Measurements from ENCODE around the gene COL6A6. TPM values are rescaled to one million over a fixed set of nuclear protein-coding genes. Genes with fewer than 3 reads are reported as not detected.

COL6A6 gene
- total RNA-seq, 1 experiment from 2014 or later = not detected

- DNase-seq = no peak
- CTCF ChIA-PET = no interaction called here
- BruUV-seq (replicated peaks) = no TSS peak
- H3K79me2 ChIP-seq (ENCODE audit: low read depth) = no peaks in the 10 kb centered on the region
- H4K20me1 ChIP-seq (ENCODE audit: insufficient read depth) = no peaks in the 10 kb centered on the region
- H3K36me3 ChIP-seq (ENCODE audit: low read depth) = no peaks in the 10 kb centered on the region
- H3K27me3 ChIP-seq (ENCODE audit: insufficient read depth, low read depth) = peaks cover 26% of the 10 kb centered on the region
- TF ChIP-seq CTCF (conservative IDR thresholded peaks at IDR 0.05) (no peak), EZH2 (IDR thresholded peaks at IDR 0.05; ENCODE audit: low read depth) (no peak)
- POLR2A ChIA-PET (ENCODE audit: unreplicated experiment) = no interaction called here
- no peak overlapping the region for H3K4me2 ChIP-seq
- no peak overlapping the region for H2AFZ ChIP-seq
- H3K9me3 ChIP-seq (ENCODE audit: insufficient read depth, low read depth) = no peaks in the 10 kb centered on the region
- no peaks in the 10 kb centered on the region for H3K4me1 ChIP-seq (replicated peaks; ENCODE audit: insufficient read depth)
- intact Hi-C loops (cut with micrococcal nuclease; ENCODE audit: unreplicated experiment) = no loop called here
- no peak overlapping the region for H3K4me3 ChIP-seq
- no peaks in the 10 kb centered on the region for H3F3A ChIP-seq (ENCODE audit: insufficient read depth, low read depth)
- H3K27ac ChIP-seq = no peak overlapping the region
- H3K9me2 ChIP-seq (ENCODE audit: insufficient read depth) = peaks cover 6% of the 10 kb centered on the region; the same call in 1 of the 2 replicates
These were observed 40.5 kb downstream of the COL6A6 start for GRCh38 chr3:130557336-130558035.

- no peaks in the 10 kb centered on the region for H3K9me3 ChIP-seq (ENCODE audit: insufficient read depth, low read depth)
- peaks cover 35% of the 10 kb centered on the region for H3K27me3 ChIP-seq (ENCODE audit: insufficient read depth, low read depth)
- no peaks in the 10 kb centered on the region for H3F3A ChIP-seq (ENCODE audit: insufficient read depth, low read depth)
- BruUV-seq (replicated peaks) = no TSS peak
- CTCF ChIA-PET = no interaction called here
- POLR2A ChIA-PET (ENCODE audit: unreplicated experiment) = no interaction called here
- H3K4me2 ChIP-seq = no peak overlapping the region
- no peak for DNase-seq
- no peaks in the 10 kb centered on the region for H3K4me1 ChIP-seq (replicated peaks; ENCODE audit: insufficient read depth)
- H3K9me2 ChIP-seq (ENCODE audit: insufficient read depth) = peaks cover 6% of the 10 kb centered on the region; the same call in 1 of the 2 replicates
- no peaks in the 10 kb centered on the region for H4K20me1 ChIP-seq (ENCODE audit: insufficient read depth)
- H3K36me3 ChIP-seq (ENCODE audit: low read depth) = no peaks in the 10 kb centered on the region
- H3K79me2 ChIP-seq (ENCODE audit: low read depth) = no peaks in the 10 kb centered on the region
- intact Hi-C loops (cut with micrococcal nuclease; ENCODE audit: unreplicated experiment) = no loop called here
- no peak overlapping the region for H3K27ac ChIP-seq
- no peak overlapping the region for H3K4me3 ChIP-seq
- H2AFZ ChIP-seq = no peak overlapping the region
- TF ChIP-seq CTCF (conservative IDR thresholded peaks at IDR 0.05) = no peak
- no peak for TF ChIP-seq EZH2 (IDR thresholded peaks at IDR 0.05; ENCODE audit: low read depth)
These were observed 41.4 kb downstream of the COL6A6 start for GRCh38 chr3:130558366-130558765.

- H2AFZ ChIP-seq = no peak overlapping the region
- H3F3A ChIP-seq (ENCODE audit: insufficient read depth, low read depth) = no peaks in the 10 kb centered on the region
- no peaks in the 10 kb centered on the region; the same call in 1 of the 2 replicates for H3K9me2 ChIP-seq (ENCODE audit: insufficient read depth)
- intact Hi-C loops (cut with micrococcal nuclease; ENCODE audit: unreplicated experiment) = no loop called here
- no peaks in the 10 kb centered on the region for H3K79me2 ChIP-seq (ENCODE audit: low read depth)
- ChIA-PET CTCF (no interaction called here), POLR2A (ENCODE audit: unreplicated experiment) (no interaction called here)
- no peaks in the 10 kb centered on the region for H4K20me1 ChIP-seq (ENCODE audit: insufficient read depth)
- H3K27ac ChIP-seq = no peak overlapping the region
- BruUV-seq (replicated peaks) = no TSS peak
- no peak overlapping the region for H3K4me2 ChIP-seq
- no peaks in the 10 kb centered on the region for H3K9me3 ChIP-seq (ENCODE audit: insufficient read depth, low read depth)
- TF ChIP-seq EZH2 (IDR thresholded peaks at IDR 0.05; ENCODE audit: low read depth) = no peak
- no peak for TF ChIP-seq CTCF (conservative IDR thresholded peaks at IDR 0.05)
- H3K4me1 ChIP-seq (replicated peaks; ENCODE audit: insufficient read depth) = no peaks in the 10 kb centered on the region
- DNase-seq = no peak
- no peak overlapping the region for H3K4me3 ChIP-seq
- no peaks in the 10 kb centered on the region for H3K36me3 ChIP-seq (ENCODE audit: low read depth)
- H3K27me3 ChIP-seq (ENCODE audit: insufficient read depth, low read depth) = peaks cover 90% of the 10 kb centered on the region
These were observed 48.2 kb downstream of the COL6A6 start for GRCh38 chr3:130565224-130565623.

Other genes starting within 250 kb of the COL6A6 start
- not detected in 2 replicates for gene COL6A5, start 171.5 kb upstream of the COL6A6 start, total RNA-seq (2021)
- 28.7 and 35.2 TPM in 2 replicates for gene PIK3R4, start 229.7 kb downstream of the COL6A6 start, total RNA-seq (2021)

Data from PC-9 (cell line).